H9 (cell line): Measurements from ENCODE around the gene DKKL1. TPM values are rescaled to one million over a fixed set of nuclear protein-coding genes. Genes with fewer than 3 reads are reported as not detected.

Experiments
- DNase-seq: peaks from one replicate; pipeline ENCODE4 v3.0.0-alpha.2; 2017
- H2AFZ ChIP-seq: one replicate; pipeline ENCODE4 v1.6.1; 2013; ENCODE audit warnings: mild to moderate bottlenecking, low read length, control low read depth, moderate library complexity
- H2AK5ac ChIP-seq: 2 replicates; pipeline ENCODE4 v1.6.1; 2013; ENCODE audit warnings: low read length, control low read depth, mixed read lengths; ENCODE audit not compliant: insufficient read length
- H2BK120ac ChIP-seq: one replicate; pipeline ENCODE4 v1.6.1; 2013; ENCODE audit warnings: low read depth, mild to moderate bottlenecking, low read length, control low read depth, inconsistent platforms; ENCODE audit not compliant: poor library complexity, severe bottlenecking
- H2BK12ac ChIP-seq: 2 replicates; pipeline ENCODE4 v1.6.1; 2013; ENCODE audit warnings: low read length, control low read depth, mixed read lengths, low read depth; ENCODE audit not compliant: insufficient read length
- H2BK15ac ChIP-seq: 2 replicates; pipeline ENCODE4 v1.6.1; 2013; ENCODE audit warnings: low read depth, low read length, control low read depth
- H2BK20ac ChIP-seq: one replicate; pipeline ENCODE4 v1.6.1; 2013; ENCODE audit warnings: low read depth, mild to moderate bottlenecking, low read length, control low read depth, inconsistent platforms; ENCODE audit not compliant: poor library complexity, severe bottlenecking
- H2BK5ac ChIP-seq: 2 replicates; pipeline ENCODE4 v1.6.1; 2013; ENCODE audit warnings: low read length, control low read depth, mixed read lengths; ENCODE audit not compliant: insufficient read length
- H3K14ac ChIP-seq: 2 replicates; pipeline ENCODE4 v1.6.1; 2013; ENCODE audit warnings: low read length, control low read depth; ENCODE audit not compliant: insufficient read depth
- H3K18ac ChIP-seq: 2 replicates; pipeline ENCODE4 v1.6.1; 2013; ENCODE audit warnings: low read depth, mild to moderate bottlenecking, mixed read lengths, low read length, control low read depth; ENCODE audit not compliant: insufficient read length
- H3K23ac ChIP-seq: 2 replicates; pipeline ENCODE4 v1.6.1; 2013; ENCODE audit warnings: low read length, control low read depth, mixed read lengths, low read depth; ENCODE audit not compliant: insufficient read length
- H3K23me2 ChIP-seq: 2 replicates; pipeline ENCODE4 v1.6.1; 2013; ENCODE audit warnings: low read depth, mild to moderate bottlenecking, mixed read lengths, low read length, control low read depth; ENCODE audit not compliant: insufficient read length, poor library complexity, severe bottlenecking
- H3K27ac ChIP-seq: 2 replicates; pipeline ENCODE4 v1.5.1; 2013; ENCODE audit warnings: low read length, control low read depth, mixed read lengths, low read depth; ENCODE audit not compliant: insufficient read length
- H3K27me3 ChIP-seq: 2 replicates; pipeline ENCODE4 v1.6.1; 2013; ENCODE audit warnings: low read length, control low read depth, inconsistent platforms; ENCODE audit not compliant: insufficient read depth
- H3K4ac ChIP-seq: 2 replicates; pipeline ENCODE4 v1.6.1; 2013; ENCODE audit warnings: low read depth, mild to moderate bottlenecking, control low read depth, inconsistent platforms, low read length, moderate library complexity
- H3K4me1 ChIP-seq: 2 replicates; pipeline ENCODE4 v1.6.1; 2013; ENCODE audit warnings: low read length, control low read depth, inconsistent platforms; ENCODE audit not compliant: insufficient read depth
- H3K4me2 ChIP-seq: 2 replicates; pipeline ENCODE4 v1.6.1; 2013; ENCODE audit warnings: low read length, control low read depth, mixed read lengths; ENCODE audit not compliant: insufficient read length, insufficient read depth
- H3K56ac ChIP-seq: 2 replicates; pipeline ENCODE4 v1.6.1; 2013; ENCODE audit warnings: low read depth, mild to moderate bottlenecking, mixed read lengths, low read length, control low read depth; ENCODE audit not compliant: insufficient read length
- H3K79me1 ChIP-seq: 2 replicates; pipeline ENCODE4 v1.6.1; 2013; ENCODE audit warnings: low read depth, mild to moderate bottlenecking, moderate library complexity, low read length, control low read depth, inconsistent platforms; ENCODE audit not compliant: insufficient read depth, poor library complexity, severe bottlenecking
- H3K79me2 ChIP-seq: 2 replicates; pipeline ENCODE4 v1.6.1; 2013; ENCODE audit warnings: low read length, control low read depth, inconsistent platforms; ENCODE audit not compliant: insufficient read depth
- H3K9ac ChIP-seq: 2 replicates; pipeline ENCODE4 v1.6.1; 2013; ENCODE audit warnings: low read length, control low read depth, mixed read lengths; ENCODE audit not compliant: insufficient read length; ENCODE audit errors: extremely low read depth
- H3K9me3 ChIP-seq: one replicate; pipeline ENCODE4 v1.6.1; 2013; ENCODE audit warnings: low read depth, low read length, inconsistent platforms; ENCODE audit not compliant: control insufficient read depth
- H3T11ph ChIP-seq: one replicate; pipeline ENCODE4 v1.6.1; 2013; ENCODE audit warnings: mild to moderate bottlenecking, low read length, control low read depth, inconsistent platforms
- H4K20me1 ChIP-seq: one replicate; pipeline ENCODE4 v1.6.1; 2013; ENCODE audit not compliant: control insufficient read depth, insufficient read length, insufficient read depth
- H4K5ac ChIP-seq: 2 replicates; pipeline ENCODE4 v1.6.1; 2013; ENCODE audit warnings: low read depth, mild to moderate bottlenecking, mixed read lengths, low read length, control low read depth; ENCODE audit not compliant: insufficient read length
- H4K8ac ChIP-seq: replicated peaks from 2 replicates; pipeline ENCODE4 v1.6.1; 2013; ENCODE audit warnings: low read length, control low read depth, mixed read lengths, low read depth; ENCODE audit not compliant: insufficient read length
- H4K91ac ChIP-seq: 2 replicates; pipeline ENCODE4 v1.6.1; 2013; ENCODE audit warnings: low read depth, mild to moderate bottlenecking, moderate library complexity, mixed read lengths, low read length, control low read depth; ENCODE audit not compliant: insufficient read length
- H3K27ac Mint-ChIP-seq, 3 experiments: 2 replicates in 2 of 3; 3 replicates in 1 of 3; pipeline ENCODE4 v1.8.0; 2020 to 2021; ENCODE audit warnings: mixed read lengths in 3 of 3, mild to moderate bottlenecking in 1 of 3, moderate library complexity in 1 of 3
- H3K27me3 Mint-ChIP-seq: 2 replicates; pipeline ENCODE4 v1.8.0; 2021; ENCODE audit warnings: low read depth, mild to moderate bottlenecking, moderate library complexity, mixed read lengths
- H3K36me3 Mint-ChIP-seq, 3 experiments: 2 replicates in 2 of 3; 3 replicates in 1 of 3; pipeline ENCODE4 v1.8.0; 2020 to 2021; ENCODE audit warnings: low read depth in 3 of 3, mixed read lengths in 3 of 3; ENCODE audit not compliant: insufficient read depth in 1 of 3
- H3K4me1 Mint-ChIP-seq, 2 experiments: 2 replicates each; pipeline ENCODE4 v1.8.0; 2020; ENCODE audit warnings: mixed read lengths in 2 of 2
- H3K4me3 Mint-ChIP-seq, 2 experiments: 2 replicates in 1 of 2; 3 replicates in 1 of 2; pipeline ENCODE4 v1.8.0; 2020 to 2021; ENCODE audit warnings: mild to moderate bottlenecking in 2 of 2, mixed read lengths in 2 of 2, moderate library complexity in 1 of 2
- H3K9me3 Mint-ChIP-seq, 2 experiments: 2 replicates in 1 of 2; 3 replicates in 1 of 2; pipeline ENCODE4 v1.8.0; 2020; ENCODE audit warnings: mild to moderate bottlenecking in 2 of 2, mixed read lengths in 2 of 2, moderate library complexity in 1 of 2
- WGBS: extraction: QIAGEN DNeasy Blood & Tissue Kit; methylation state at CpG from one replicate; pipeline ENCODE4 v1.1.7; 2013; ENCODE audit warnings: missing lambda C conversion rate, low lambda C conversion rate, mixed read lengths; ENCODE audit not compliant: insufficient read length; ENCODE audit errors: extremely low coverage; 5-methylcytosine and 5-hydroxymethylcytosine counted together
- total RNA-seq: library from RNA; stranded (reverse); gene quantifications from 2 replicates; pipeline ENCODE4 v1.2.1, GENCODE V29; 2021
- TF ChIP-seq, protein P1 (sequence below): fragments of 200-600 bp; sonication (generic); conservative IDR thresholded peaks from 3 replicates; pipeline ENCODE4 v1.8.0; 2021; ENCODE audit warnings: antibody characterized with exemption, mild to moderate bottlenecking

DKKL1 gene
- total RNA-seq, 1 experiment from 2014 or later = 3.5 TPM

- Histone ChIP-seq H3K14ac (no peak overlapping the region), H2AK5ac (no peak overlapping the region), H4K91ac (no peak overlapping the region), H3K79me2 (no peaks in the 10 kb centered on the region), H3K23ac (no peak overlapping the region), H2AFZ (no peak overlapping the region), H3K27me3 (no peaks in the 10 kb centered on the region), H3K9me3 (no peaks in the 10 kb centered on the region), H2BK20ac (no peak overlapping the region), H4K8ac (no peak overlapping the region), H4K5ac (no peak overlapping the region), H3K79me1 (no peaks in the 10 kb centered on the region), H3K56ac (no peak overlapping the region), H2BK5ac (no peak overlapping the region), H3K18ac (no peak overlapping the region), H3K4me1 (no peaks in the 10 kb centered on the region), H3T11ph (no peak overlapping the region), H2BK120ac (no peak overlapping the region), H4K20me1 (no peaks in the 10 kb centered on the region), H3K9ac (no peak overlapping the region), H3K4me2 (no peak overlapping the region), H3K4ac (no peak overlapping the region), H2BK12ac (no peak overlapping the region), H3K23me2 (no peaks in the 10 kb centered on the region), H2BK15ac (no peak overlapping the region), H3K27ac (no peak overlapping the region)
- DNase-seq = peak; percentile 51
- WGBS = no CpG with 5 or more reads among the region's 2 CpGs
- Mint-ChIP-seq H3K27me3 (no peaks in the 10 kb centered on the region; the same call in none of the 2 replicates), H3K4me3 (no peak overlapping the region), H3K4me1 (peaks cover 4 to 6% of the 10 kb centered on the region in 2 experiments; a peak in 3 of 4 replicates), H3K9me3 (peaks cover 2 to 5% of the 10 kb centered on the region in 2 experiments; a peak in 1 of 5 replicates), H3K27ac (no peak overlapping the region), H3K36me3 (peaks cover 3 to 37% (median 11%) of the 10 kb centered on the region in 3 experiments; a peak in 5 of 7 replicates)
- TF ChIP-seq, protein P1, sequence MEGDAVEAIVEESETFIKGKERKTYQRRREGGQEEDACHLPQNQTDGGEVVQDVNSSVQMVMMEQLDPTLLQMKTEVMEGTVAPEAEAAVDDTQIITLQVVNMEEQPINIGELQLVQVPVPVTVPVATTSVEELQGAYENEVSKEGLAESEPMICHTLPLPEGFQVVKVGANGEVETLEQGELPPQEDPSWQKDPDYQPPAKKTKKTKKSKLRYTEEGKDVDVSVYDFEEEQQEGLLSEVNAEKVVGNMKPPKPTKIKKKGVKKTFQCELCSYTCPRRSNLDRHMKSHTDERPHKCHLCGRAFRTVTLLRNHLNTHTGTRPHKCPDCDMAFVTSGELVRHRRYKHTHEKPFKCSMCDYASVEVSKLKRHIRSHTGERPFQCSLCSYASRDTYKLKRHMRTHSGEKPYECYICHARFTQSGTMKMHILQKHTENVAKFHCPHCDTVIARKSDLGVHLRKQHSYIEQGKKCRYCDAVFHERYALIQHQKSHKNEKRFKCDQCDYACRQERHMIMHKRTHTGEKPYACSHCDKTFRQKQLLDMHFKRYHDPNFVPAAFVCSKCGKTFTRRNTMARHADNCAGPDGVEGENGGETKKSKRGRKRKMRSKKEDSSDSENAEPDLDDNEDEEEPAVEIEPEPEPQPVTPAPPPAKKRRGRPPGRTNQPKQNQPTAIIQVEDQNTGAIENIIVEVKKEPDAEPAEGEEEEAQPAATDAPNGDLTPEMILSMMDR = peak; percentile 80
Observed at GRCh38 chr19:49327878-49328544, 35.7 kb upstream of the DKKL1 start.
